HG02678 (cell line): ENCODE measurements around the gene NDUFV2.
"Not testable (repeated sequence)": the region's sequence is repeated elsewhere in the genome, so short reads cannot be mapped to it uniquely, and the experiment has no call there.

Experiments
- ATAC-seq: cut with Tn5 transposase; IDR thresholded peaks from one replicate; pipeline ENCODE4 v1.9.1; 2021; ENCODE audit warnings: mild to moderate bottlenecking, moderate library complexity; ENCODE audit not compliant: unreplicated experiment

Gene NDUFV2

DNA sequence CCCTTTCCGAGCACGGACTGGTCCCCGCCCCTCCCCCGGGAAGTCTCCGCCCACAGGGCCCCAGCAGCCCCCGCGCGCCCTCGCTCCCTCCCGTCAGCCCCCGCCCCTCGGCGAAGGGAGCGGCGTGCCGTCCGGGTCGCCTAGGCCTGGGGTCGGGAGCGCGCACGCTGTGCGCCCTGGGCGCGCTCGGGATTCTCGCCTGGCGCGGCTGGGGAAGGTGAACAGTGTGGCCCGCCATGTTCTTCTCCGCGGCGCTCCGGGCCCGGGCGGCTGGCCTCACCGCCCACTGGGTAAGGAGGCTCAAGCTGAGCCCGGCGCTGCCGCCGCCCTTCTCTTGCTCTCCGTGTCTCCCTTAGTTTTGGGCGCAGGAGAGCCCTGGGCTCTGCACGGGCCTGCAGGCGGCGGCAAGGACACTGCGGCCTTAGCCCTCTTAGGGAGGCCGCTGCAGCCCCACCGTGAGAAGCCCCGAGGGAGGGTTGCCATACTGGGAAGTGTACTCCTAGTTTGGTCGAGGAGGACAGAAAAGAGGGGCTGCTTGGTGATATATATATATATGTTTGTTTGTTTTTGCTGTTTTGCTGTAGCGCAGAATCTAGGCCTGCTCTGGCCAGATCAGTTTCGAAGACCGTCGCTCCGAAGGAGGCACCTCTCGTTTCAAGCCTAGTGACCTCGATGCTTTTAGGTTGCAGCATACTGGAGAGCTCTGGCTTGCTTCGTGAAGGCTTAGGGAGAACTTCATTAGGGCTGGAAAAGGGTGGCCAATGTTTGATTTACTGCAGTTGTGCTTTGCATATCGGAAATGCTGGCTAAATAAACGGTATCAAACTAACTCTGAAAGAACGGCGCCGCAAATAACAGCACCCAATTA is at the start of gene NDUFV2:
TSS of gene NDUFV2 (plus strand) at position 192 of the 868 bp plus-strand sequence. CDS start at position 237, 45 bp downstream.
- peak; percentile 95 for ATAC-seq

DNA sequence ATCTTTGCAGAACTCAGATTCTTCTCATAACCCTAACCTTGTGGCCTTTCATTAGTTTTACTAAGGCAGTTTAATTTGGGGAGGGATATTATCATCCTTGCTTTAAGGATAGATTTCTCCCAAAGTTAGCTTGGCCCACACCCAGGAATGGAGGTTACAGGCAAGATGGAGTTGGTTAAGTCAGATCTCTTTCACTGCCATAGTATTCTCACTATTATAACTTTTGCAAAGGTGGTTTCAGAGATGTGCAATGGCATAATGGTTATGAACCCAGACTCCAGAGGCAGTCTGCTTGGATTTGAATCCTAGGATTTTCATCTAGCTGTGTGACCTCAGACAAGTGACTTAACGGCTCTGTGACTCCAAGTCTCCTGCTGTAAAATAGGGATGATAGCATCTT is 48.7 kb upstream of the NDUFV2 start:
- ATAC-seq = no peak

DNA sequence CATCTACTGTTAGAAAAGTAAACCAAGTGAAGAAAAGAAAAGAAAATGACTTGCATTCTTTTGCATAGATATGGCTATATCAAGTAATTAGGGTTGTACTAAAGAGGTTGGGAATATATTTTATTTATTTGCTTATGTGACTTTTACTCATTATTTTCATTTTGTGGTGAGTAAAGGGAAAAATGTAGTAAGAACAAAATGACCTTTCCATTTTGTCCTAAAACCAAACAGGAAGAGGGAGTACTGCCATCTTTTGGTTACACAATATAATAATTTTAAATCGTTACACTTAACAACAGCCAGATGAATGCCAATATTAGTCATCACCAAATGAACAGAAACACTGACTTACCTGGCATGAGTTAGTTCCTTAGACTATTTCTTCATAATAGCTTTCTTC is 47.3 kb upstream of the NDUFV2 start:
- ATAC-seq = peak; percentile 49

DNA sequence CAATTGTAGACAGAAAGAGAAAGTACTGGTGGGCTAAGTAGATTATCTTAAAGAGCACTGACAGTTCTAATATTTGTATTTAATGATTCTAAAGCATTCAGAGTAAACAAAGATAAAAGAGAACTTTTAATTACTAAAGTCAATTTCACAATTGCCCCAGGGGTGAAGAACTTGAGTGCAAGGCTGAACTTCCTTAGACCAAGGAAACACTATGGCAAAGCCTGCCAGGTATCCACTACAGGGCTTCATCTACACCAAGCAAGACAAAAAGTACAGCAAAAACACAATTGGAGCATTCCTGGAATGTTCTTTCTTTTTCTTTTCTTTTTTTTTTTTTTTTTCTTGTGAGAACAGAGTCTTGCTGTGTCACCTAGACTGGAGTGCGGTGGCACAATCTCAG is 46.9 kb upstream of the NDUFV2 start:
- no peak for ATAC-seq

DNA sequence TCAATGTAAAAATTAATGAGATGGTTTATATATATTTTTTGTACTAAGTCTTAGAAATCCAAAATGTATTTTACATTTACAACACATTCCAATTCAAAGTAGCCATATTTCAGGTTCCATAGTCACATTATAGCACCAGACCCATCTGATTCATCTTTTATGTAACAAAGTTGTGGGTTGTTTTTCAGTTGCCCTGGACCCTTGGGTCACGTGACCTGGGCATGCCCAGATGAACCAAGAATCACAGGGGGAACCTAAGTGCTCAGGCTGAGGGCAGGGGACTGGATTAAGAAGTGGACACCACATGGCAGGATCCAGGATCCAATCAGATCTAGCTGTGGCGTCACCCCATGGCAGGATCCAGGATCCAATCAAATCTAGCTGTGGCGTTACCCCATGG is 44.9 kb upstream of the NDUFV2 start:
- ATAC-seq = no peak

DNA sequence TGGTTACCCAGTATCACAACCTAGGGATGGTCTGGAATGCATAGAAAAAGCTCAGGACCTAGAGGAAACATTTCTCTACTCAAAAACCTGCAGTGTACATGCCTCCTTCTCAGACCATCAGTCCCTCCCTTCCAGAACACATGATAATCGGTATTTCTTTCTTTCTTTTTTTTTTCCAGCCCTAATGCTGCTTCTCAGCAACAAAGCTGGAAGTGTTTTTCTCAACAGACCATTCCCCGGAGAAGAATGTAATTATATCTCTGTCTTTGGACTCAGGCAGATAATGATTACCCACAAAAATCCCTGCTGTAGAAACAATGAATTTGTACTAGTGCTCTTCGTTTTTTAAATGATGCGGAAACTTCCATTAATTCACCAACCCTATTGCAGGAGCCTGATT is 44.1 kb upstream of the NDUFV2 start:
- no peak for ATAC-seq

DNA sequence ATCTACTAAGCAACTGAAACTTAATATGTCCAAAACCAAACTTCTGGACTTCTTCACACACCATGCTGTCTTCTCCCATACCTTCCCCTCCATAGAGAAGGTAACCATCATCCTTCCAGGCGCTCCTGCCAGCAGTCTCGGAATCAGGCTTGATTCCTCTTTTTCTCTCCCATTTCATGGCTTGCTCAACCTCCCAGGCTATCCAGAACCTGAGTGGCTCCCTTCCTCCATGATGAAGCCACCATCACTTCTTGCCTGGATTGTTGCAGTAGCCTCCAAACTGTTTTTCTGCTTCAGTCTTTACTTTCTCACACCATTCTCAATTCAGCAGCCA is 40.1 kb upstream of the NDUFV2 start:
- no peak for ATAC-seq

DNA sequence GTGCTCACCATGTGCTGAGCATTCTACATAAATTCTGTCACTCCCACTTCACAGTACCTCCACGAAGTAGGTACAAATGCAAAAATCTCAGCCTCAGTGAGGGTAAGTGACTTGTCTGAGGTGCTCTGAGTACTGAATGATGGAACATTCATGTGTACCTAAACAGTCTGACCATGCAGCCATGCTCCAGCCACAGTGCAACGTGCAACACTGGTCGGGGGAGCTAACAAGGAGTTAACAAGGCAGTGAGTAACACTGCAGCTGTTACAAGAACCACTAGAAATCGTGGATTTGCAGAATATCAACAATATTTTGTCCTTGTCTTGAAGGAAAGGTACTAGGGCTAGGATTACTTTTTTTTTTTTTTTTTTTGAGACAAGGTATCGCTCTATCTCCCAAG is 36.6 kb upstream of the NDUFV2 start:
- no peak for ATAC-seq

DNA sequence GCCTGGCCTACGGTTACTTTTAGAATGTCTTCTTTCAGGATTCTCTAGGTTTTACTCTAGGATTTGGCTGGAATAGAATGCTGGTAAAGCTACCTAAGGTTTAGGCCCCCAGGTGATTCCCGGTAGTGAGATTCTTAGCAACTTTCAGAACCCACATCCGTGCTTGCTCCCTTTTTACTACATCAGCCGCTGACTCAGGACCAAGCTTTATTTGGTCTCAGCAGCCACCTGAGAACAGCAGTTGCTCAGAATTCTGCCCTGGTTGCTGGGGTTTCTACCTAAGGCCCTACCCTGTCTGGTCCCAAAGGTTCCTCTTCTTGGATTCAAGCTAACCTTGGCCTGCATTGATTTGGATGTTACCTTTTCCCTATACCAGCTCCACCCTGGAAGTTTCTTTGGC is 36.1 kb upstream of the NDUFV2 start:
- ATAC-seq = peak; percentile 35

DNA sequence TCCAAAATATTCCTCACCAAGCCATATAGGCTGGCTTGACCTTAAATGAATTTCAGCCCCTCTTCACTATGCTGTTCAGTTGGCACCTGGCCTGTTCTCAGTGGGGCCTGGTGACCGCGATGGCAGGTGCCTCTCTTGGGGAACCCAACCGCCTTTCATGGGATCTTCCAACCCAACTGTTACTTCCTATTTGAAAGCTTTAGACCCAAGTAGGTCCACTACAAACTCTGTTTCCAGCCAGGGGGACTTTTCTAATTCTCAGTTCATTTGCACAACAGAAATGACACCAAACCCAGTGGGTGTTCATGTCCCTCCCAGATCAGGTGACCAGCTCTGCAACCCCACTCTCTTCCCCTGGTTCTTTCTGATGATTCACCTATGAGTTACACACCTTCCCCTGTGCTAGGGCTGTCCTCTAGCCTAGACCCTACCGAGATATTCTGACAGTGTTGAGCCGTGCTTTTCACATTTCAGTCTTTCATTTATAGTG is 35.6 kb upstream of the NDUFV2 start:
- ATAC-seq = peak; percentile 72

DNA sequence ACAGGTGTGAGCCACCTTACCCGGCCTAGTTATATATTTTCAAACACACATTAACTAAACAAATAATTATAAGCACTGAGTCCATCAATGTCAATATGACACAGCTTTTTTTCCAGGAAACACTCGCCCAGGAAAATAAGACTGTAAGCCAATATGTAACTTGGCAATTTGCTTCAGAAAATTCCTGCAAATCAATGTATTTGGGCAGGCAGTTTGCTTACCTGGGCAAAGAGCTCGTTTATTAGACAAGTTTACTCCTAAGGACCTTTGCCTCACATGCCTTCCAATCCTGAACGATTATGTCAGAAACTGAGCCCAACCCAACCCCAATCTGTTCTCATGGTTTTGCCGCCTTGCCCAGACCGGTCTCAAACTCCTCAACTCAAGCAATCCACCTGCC is 34.7 kb upstream of the NDUFV2 start:
- no peak for ATAC-seq

DNA sequence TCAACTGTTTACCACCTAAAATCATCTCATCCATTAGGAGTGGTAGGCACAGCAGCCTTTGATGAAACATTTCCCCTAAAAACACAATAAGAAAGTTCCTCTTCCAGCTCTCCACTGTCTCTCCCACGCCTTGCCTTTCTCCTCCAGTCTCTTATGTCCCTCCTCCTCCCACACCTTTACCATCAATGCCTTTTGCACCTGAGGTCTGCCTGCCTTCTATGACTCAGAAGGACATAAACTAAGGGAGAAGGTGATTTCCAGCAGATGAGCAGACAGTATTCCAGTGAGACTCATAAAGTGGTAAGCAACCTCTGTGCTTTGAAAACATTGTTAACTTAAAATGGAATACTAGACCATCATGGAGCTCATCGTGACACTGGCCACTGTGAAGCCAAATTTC is 34.2 kb upstream of the NDUFV2 start:
- ATAC-seq = no peak

DNA sequence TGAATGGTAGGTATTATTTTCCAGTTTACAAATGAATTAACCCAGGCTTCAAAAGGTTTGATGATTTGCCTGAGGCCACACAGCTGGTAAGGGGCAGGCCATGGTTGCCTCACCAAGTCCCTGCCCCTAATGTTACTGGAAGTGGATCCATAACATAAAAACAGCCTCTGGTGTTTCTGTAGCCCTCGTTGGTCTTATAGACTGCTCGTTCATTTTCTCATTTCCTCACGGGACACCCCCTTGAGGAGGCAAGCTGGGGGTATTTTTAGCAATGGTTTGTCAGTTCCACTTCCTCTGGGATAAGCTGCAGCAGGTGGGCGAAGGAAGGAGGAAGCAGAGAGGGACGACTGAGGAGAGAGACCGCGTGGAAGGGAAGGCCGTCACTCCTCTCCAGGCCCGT is 32.9 kb upstream of the NDUFV2 start:
- no peak for ATAC-seq

DNA sequence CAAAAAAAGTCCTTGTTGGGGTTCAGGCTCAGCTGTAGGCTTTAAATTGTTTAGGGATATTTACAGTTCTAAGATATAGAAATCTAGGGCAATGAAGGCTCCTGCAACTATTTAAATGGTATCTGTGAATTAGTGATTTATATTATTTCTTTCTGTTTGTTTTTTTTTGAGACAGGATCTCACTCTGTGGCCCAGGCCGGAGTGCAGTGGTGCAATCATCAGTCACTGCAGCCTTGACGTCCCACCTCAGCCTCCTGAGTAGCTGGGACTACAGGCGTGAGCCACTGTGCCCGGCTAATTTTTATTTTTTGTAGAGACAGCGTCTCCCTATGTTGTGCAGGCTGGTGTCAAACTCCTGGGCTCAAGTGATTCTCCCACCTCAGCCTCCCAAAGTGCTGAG is 32.3 kb upstream of the NDUFV2 start:
- ATAC-seq = no peak

DNA sequence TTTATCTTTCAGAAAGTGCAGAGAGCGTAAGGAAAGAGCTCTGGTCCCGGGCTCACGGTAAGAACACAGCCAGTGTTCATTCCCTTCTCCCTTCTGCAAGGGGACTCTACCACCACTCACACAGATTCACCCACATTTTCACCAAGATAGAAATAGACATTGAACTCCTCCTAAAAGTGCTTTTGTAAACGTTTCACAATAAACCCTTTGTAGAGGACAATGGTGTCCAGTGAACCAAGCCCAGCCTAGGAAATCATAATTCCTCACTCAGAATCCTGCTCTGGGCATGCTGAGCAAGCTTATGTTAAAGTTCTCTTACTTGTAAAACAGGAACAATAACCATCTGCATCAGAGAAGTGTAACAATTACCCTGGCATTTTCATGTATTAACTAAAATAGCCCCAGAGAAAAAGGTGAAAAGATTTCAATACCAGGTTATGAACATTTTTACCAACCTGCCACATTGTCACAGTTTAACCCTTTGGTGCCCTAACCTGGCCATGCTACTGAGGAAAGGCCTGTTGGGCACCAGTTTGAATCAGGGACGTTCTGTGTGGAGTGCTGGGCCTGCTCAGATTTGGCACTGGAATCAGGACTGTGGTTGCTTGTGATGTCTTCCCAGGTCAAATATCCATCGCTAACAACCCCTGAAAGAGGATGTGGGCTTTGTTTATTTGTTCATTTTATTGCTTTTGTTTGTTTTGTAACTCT is 22.5 kb upstream of the NDUFV2 start:
- ATAC-seq = no peak

DNA sequence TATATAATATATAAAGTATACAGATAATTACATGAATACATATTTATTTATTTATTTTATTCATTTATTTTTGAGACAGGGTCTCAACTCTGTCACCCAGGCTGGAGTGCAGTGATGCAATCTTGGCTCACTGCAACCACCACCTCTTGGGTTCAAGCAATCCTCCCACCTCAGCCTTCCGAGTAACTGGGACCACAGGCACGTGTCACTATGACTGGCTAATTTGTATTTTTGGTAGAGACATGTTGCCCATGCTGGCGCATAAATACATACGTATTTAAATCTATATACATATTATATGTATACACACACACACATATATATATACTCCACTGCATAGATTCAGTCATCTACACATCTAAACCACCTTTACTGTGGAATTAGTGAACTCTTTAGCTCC is 20.6 kb upstream of the NDUFV2 start:
- ATAC-seq = no peak

DNA sequence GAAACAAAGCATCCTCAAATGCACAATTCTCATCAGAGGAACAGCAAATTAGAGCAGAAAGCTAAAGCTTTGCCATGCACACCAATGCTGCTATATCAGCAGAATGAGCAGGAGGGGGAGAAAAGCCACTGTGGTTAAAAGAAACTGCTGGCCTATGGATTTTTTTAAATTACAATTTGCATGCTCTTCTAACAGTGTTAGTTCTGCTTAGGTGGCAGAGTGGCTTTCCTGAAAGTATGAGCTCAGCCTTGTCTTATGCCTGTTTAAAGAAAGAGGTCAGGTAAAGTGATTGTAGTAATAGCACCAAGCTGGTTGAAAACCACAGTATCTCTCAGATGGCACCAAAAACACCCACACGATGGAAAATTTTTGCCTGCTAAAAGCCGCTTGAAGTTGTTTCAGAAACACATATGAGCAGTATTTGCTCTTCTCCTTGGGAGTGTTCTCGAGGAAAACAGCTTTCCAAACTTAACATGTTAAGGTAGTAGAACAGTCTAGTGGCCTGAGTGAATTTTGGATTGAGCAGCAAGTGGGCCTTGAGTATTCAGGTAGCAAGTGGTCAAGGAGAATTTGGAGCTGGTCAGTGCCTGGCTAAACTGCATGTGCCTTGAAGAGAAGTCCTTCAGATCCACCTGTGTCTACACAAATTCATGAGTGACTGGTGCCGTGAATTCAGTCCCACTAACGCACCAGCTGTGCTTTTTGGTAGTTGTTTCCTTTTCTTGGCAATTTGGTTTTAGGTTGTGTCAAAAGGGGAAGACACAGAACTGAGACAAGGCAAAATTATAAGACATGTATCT is 19.6 kb upstream of the NDUFV2 start:
- peak; percentile 93 for ATAC-seq

DNA sequence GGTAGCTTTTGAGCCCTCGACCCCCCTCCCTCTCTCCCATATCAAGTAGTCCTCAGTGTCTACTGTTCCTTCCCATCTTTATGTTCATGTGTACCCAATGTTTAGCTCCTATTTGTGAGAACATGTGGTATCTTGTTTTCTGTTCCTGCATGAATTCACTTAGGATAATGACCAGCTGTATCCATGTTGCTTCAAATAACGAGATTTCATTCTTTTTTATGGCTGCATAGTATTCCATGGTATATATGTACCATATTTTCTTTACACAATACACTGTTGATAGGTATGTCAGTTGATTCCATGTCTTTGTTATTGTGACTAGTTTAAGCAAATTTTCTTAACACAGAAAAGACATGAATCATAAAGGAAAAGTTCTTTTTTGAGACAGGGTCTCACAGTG is 16.5 kb upstream of the NDUFV2 start:
- ATAC-seq = no peak

DNA sequence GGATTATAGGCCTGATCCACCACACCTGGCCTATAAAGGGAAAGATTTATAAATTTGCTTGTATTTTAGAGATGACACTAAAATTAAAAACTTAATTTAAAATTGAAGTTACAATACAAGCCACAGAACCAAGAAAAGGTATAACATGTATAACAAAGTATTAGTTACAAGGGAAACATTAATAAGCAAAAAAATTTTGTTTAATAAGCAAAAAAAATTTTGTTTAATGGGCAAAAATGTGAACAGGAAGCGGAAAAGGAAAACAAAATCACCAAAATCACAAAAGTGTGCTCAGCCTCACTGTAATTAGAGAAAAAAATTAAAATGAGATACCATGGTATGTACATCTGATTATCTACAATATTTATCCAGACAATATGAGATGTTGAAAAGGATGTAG is 15.9 kb upstream of the NDUFV2 start:
- ATAC-seq = no peak

DNA sequence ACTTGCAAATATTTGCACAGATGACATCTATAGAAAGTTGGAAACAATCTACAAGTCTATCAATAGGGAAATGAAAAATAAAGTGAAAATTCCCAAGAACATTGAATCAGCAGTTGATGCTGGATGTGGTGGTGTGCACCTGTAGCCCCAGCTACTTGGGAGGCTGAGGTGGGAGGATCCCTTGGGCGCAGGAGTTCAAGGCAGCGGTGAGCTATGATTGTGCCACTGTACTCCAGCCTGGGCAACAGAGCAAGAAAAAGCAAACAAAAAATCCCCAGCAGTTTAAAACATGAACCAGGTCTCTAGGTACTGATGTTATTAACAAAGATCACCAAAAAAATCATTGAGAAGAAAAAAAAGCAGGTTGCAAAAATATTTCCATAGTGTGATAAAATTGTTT is 15.4 kb upstream of the NDUFV2 start:
- no peak for ATAC-seq

DNA sequence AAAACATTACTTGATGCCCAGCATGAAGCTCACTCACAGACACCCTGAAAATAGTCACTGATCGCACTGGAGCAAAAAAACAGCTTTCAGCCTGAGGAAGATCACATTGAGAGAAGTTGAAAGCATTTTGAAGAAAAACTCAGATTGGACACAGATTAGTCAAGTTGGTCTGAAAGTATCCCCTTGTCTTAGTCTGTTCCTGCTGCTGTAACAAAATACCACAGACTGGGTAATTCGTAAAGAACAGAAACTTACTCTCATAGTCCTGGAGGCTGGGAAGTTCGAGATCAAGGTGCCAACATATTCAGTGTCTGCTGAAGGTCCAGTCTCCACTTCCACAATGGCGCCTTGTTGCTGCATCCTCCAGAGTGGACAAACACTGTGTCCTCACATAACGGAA is 14.2 kb upstream of the NDUFV2 start:
- no peak for ATAC-seq

DNA sequence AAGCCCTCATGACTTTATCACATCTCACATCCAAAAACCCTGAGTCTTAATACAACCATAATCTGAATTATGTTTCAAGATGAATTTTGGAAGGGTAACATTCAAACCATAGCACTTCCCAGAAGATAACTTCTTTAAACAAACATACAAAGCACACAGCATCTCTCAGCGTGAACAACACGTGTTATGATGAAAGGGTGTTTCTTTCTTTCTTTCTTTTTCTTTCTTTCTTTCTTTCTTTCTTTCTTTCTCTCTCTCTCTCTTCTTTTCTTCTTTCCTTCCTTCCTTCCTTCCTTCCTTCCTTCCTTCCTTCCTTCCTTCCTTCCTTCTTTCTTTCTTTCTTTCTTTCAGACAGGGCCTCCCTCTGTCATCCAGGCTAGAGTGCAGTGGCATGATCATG is 13.8 kb upstream of the NDUFV2 start:
- ATAC-seq = not testable (repeated sequence)
